Measurements from ENCODE around the gene C18orf63.

- no peak for TF ChIP-seq CTCF (IDR thresholded peaks at IDR 0.05; ENCODE audit: low read depth, low read length, missing input control)
- TF ChIP-seq, protein P1, sequence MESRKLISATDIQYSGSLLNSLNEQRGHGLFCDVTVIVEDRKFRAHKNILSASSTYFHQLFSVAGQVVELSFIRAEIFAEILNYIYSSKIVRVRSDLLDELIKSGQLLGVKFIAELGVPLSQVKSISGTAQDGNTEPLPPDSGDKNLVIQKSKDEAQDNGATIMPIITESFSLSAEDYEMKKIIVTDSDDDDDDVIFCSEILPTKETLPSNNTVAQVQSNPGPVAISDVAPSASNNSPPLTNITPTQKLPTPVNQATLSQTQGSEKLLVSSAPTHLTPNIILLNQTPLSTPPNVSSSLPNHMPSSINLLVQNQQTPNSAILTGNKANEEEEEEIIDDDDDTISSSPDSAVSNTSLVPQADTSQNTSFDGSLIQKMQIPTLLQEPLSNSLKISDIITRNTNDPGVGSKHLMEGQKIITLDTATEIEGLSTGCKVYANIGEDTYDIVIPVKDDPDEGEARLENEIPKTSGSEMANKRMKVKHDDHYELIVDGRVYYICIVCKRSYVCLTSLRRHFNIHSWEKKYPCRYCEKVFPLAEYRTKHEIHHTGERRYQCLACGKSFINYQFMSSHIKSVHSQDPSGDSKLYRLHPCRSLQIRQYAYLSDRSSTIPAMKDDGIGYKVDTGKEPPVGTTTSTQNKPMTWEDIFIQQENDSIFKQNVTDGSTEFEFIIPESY (IDR thresholded peaks at IDR 0.05), result no peak
- TF ChIP-seq MAX (IDR thresholded peaks at IDR 0.05), result no peak
- no peak for TF ChIP-seq RXRA (IDR thresholded peaks at IDR 0.05)
Measured at GRCh38 chr18:74387383-74387782, 71.7 kb downstream of the C18orf63 start.

Data from liver (tissue), 3 donors.